22Rv1 (cell line): ENCODE data around the gene GGA1.

ENCODE experiments used
- CTCF ChIP-seq: fragments of 450-650 bp; IDR thresholded peaks from 2 replicates; pipeline ENCODE4 v1.5.1; 2017; ENCODE audit warnings: mild to moderate bottlenecking
- ZFX ChIP-seq: fragments of 450-650 bp; IDR thresholded peaks from 2 replicates; pipeline ENCODE4 v1.6.1; 2017; ENCODE audit warnings: antibody characterized with exemption, borderline replicate concordance

- TF ChIP-seq CTCF = no peak
- TF ChIP-seq ZFX = no peak
Observed at GRCh38 chr22:37624876-37625275, 16.2 kb downstream of the GGA1 start.
